Stimulated activated CD4-positive, alpha-beta T cell treated with anti-CD3 and anti-CD28 coated beads, Interleukin-4, amount 100 ng/mL, for 48 hours (primary cell): ENCODE results near the gene DNAH2.
A peak's percentile ranks its signal among the peaks of the same experiment; 100 is the strongest.
"Not testable (repeated sequence)": the region's sequence is repeated elsewhere in the genome, so short reads cannot be mapped to it uniquely, and the experiment has no call there.

ENCODE experiments used
- DNase-seq, 2 donors: peaks; one replicate each; pipeline ENCODE4 v3.0.0-alpha.2; 2020; ENCODE audit warnings: low read depth in 2 of 2

DNAH2 gene

GRCh38 chr17:7851438-7852261 lies 134.1 kb downstream of the DNAH2 start:
- DNase-seq, result peak; percentile 92 to 94

DNA sequence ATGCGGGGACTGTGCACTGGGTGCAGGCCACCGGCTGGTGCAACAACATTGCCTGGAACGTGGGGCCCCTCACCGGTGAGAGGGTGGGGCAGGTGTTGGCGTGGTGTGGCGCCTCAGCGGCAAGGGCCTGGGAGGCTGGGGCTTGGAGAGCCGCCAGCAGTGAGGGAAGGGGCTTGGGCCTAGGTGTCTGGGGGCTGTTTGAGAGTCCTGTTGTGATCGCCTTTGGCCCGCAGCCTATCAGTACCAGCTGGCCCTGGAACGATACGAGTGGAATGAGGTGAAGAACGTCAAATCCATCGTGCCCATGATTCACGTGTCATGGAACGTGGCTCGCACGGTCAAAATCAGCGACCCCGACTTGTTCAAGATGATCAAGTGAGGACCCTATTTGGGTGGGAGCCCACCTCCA lies 134.7 kb downstream of the DNAH2 start:
- DNase-seq, result no peak

- DNase-seq, result no peak
Measured at GRCh38 chr17:7852919-7853690, 135.6 kb downstream of the DNAH2 start.

- DNase-seq, result no peak
Measured at GRCh38 chr17:7853691-7854038, 136.1 kb downstream of the DNAH2 start.

- no peak for DNase-seq
Measured at GRCh38 chr17:7854078-7854777, 136.7 kb downstream of the DNAH2 start.

DNA sequence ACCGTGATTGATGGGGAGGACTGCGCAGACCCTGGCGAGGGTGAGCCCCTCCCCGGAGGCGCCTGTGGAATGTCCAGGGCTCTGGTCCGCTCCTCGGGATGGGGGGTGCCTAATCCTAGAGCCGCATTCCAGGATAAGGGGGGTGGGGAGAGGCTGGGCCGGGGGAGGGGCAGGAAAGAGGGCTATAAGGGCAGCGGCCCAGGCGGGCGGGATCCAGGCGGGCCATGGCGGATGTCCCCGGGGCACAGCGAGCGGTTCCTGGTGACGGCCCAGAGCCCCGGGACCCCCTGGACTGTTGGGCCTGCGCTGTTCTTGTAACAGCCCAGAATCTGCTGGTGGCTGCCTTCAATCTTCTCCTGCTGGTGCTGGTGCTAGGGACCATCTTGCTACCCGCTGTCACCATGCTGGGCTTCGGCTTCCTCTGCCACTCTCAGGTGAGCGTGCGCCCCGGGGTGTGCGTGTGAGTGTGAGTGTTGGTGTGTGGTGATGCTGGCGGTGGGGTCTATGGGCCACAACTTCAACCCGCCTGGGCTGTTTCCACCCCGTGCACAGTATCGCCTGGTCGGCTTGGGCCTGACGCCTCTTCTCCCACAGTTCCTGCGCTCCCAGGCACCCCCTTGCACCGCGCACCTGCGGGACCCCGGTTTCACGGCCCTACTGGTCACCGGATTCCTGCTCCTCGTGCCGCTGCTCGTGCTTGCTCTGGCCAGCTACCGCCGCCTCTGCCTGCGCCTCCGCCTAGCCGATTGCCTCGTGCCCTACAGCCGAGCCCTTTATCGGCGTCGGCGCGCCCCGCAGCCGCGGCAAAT lies 137.5 kb downstream of the DNAH2 start, which contains the start of gene TMEM88:
TSS of gene TMEM88 (plus strand) at position 216 of the 809 bp plus-strand sequence. CDS start at position 225, 9 bp downstream.
- DNase-seq, result no peak

DNA sequence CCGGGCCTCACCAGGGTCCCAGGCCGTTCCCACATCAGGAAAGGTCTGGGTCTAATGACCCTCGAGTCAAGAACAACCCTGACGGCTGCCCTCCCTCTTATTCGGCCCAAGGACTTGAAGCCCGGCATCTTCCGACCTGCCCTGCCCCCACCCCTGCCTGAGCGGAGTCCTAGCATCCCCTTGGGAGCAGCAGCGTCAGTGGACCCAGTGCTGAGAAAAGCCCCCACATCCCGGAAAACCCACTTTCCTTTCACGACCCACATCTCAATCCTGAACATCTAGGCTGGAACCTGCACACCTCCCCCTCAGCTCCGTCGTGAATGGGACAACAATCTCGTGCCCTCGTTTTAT lies 138.1 kb downstream of the DNAH2 start:
- no peak for DNase-seq

GRCh38 chr17:7856011-7856810 lies 138.7 kb downstream of the DNAH2 start:
- peak in 1 of 2 donors; percentile 19 for DNase-seq

DNA sequence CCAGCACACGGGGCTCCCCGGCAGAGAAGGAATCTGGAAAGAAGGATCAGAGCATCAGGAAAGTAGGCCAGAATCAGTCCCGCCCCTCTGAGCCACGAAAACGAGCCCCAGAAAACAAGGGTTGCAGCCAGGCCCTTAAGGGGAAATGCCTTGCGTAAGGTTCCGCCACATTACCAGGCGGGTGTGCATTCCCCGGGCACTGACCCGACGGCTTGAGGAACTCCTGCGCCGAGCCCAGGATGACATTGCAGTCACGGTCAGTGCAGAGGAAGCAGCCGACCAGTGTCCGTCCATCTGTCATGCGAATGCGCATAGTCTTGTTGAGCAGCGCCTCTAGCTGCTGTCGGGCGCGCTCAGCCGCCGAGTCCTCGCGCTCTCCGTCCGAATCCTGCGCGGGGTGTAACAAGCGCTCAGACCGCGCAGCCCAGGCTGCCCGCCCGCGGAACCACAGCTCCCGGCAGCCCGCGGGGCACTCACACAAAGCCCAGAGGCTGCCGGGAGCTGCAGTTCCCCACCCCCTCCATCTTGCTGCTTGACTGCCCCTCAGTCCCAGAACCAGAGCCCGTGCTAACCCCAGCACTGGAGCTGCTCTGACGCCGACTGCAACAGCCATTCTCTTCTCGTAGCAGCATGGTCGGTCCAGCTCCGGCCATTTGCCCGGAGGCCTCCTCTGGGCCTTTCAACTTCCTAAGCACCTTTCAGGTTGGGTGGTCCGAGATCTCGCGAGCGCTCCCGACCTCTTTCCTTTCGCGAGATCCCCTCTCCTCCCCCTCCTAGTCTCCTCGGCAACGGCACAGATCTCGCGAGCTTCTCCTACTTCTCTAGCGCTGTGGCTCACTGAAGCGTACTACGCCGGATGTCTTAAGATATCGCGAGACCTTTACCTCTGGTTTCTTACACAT lies 139.5 kb downstream of the DNAH2 start, which contains the start of gene NAA38:
TSS of gene NAA38 (minus strand) at position 749 of the 902 bp plus-strand sequence. CDS start at position 653, 96 bp downstream.
- peak; percentile 84 to 92 for DNase-seq

DNA sequence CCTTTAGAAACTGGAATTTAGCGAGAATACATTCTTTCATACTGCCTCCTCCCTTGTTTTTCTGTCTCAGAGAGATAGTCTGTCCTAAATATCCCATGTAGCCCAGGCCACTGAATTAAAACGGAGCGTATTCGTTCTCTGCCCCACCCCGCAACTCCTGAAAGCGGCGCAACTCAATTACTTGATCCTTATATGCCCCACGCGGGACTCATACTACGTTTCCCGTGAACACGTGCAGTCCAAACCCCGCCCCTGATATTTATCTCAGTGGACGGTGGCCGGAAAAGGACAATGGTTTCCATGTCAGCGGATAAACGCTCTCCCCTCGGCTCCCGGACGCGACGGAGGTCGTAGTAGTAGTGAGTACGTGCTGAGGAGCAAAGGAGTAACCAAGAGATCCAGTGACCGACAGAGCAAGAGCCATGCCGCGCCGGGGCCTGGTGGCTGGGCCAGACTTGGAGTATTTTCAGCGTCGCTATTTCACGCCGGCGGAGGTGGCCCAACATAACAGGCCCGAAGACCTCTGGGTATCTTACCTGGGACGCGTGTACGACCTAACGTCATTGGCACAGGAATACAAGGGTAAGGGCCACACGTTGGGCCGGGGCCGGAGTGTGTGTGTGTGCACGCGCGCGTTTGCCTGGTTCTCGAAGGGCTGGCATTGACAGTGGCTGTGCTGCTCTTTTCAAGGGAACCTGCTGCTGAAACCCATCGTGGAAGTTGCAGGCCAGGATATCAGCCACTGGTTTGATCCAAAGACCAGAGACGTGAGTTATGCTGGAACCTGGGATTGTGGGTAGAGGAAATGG lies 140.4 kb downstream of the DNAH2 start, which contains the start of gene CYB5D1:
TSS of gene CYB5D1 (plus strand) at position 291 of the 809 bp plus-strand sequence. CDS start at position 423, 132 bp downstream.
- DNase-seq, result peak; percentile 79 to 82

DNA sequence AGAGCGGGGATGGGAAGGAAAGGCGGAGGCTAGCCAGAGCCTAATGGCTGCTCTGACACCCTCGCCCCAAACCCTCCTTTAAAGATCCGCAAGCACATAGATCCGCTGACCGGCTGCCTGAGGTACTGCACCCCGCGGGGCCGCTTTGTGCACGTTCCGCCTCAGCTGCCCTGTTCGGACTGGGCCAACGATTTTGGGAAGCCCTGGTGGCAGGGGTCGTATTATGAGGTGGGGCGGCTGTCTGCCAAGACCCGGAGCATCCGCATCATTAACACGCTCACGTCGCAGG lies 140.9 kb downstream of the DNAH2 start:
- DNase-seq, result peak in 1 of 2 donors; percentile 45

GRCh38 chr17:7859028-7859427 lies 141.5 kb downstream of the DNAH2 start:
- no peak for DNase-seq

DNA sequence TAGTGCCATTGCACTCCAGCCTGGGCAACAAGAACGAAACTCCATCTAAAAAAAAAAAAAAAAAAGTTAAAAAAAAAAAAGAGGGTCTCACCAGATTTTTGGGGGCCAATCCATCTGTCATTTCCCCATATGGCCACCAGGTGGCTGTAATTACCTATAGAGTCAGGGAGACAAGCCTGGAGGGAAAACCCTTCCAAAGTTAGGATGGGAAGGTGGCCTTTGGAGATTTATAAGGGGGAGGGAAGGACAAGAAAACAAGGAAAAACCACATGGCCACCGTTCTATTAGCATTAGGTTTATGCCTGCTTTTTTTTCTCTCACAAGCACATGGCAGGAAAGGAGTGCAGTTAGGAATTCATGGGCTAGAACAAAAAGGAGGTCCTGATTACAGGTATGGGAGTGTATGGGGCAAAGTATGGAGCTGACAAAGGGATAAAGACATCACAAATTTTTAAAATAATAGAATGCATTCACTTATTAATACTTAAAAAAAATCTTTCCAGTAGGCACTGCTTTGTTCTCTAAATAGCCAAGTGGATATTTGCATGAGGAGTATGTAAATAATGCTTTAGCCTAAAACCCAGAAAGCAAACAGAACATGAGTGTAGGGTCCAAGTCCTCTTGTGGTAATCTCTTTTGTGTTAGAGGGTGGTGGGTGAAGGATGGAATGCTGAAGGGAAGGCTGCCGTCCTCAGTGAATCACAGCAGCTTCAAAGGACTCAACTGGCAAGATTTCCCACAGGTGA lies 145.3 kb downstream of the DNAH2 start:
- peak in 1 of 2 donors; percentile 30 for DNase-seq

- DNase-seq, result not testable (repeated sequence)
Measured at GRCh38 chr17:7864384-7864783, 146.8 kb downstream of the DNAH2 start.

DNA sequence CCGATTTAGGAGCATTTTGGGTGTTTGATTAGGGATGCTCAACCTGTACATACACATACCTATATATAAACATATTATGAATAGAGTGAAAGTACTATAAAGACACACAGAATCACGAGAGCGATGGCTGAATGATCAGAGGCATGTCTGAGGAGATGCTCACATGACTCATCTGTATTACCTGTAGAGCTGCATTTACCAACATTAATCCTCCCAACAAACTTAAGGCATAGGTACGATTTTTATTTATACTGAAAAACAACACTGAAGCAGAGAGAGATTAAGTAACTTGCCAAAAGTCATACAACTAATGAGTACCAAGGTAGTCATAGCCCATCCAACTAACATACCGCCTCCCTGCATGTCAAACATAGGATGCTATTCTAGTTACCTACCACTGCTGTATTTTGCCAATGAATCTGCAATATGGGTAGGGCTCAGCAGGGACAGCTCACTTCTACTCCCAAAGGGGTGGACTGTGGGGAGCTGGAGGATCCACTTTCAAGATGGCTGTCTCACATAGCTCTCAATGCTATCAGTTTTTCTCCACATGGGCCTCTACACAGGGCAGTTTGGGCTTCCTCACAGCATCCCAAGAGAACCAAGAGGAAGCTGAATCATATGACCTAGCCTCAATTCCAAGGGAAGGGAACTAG lies 147.6 kb downstream of the DNAH2 start:
- no peak for DNase-seq

GRCh38 chr17:7867881-7868329 lies 150.4 kb downstream of the DNAH2 start:
- no peak for DNase-seq

DNA sequence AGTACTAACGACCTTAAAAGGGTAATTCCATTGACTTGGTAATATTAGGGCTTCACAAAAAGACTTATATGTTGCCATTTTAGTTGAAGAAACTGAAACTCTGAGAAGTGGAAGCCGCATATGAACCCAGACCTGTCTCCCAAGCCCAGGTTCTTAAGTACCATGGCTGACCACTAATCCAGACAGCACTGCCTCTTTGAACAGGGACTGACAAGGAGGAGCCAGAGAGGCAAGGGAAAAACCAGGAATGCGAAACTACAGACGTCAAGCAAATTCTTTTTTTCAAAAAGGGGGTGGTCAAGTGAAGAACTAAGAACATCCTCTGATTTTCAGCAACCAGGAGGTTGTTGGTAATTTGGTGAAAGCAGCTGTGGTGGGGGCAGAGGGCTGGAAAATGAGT lies 155.5 kb downstream of the DNAH2 start:
- DNase-seq, result no peak
